GM12874 (cell line): ENCODE data around the gene PPFIA4.

Source experiments
- TF ChIP-seq, protein P1 (sequence below): IDR thresholded peaks from 2 replicates; pipeline ENCODE4 v1.5.1; 2011; ENCODE audit warnings: low read depth, mild to moderate bottlenecking, control low read depth, low read length, moderate library complexity; ENCODE audit not compliant: insufficient read depth

The PPFIA4 gene

GRCh38 chr1:202989879-202990278, 36.4 kb upstream of the PPFIA4 start:
- TF ChIP-seq, protein P1, sequence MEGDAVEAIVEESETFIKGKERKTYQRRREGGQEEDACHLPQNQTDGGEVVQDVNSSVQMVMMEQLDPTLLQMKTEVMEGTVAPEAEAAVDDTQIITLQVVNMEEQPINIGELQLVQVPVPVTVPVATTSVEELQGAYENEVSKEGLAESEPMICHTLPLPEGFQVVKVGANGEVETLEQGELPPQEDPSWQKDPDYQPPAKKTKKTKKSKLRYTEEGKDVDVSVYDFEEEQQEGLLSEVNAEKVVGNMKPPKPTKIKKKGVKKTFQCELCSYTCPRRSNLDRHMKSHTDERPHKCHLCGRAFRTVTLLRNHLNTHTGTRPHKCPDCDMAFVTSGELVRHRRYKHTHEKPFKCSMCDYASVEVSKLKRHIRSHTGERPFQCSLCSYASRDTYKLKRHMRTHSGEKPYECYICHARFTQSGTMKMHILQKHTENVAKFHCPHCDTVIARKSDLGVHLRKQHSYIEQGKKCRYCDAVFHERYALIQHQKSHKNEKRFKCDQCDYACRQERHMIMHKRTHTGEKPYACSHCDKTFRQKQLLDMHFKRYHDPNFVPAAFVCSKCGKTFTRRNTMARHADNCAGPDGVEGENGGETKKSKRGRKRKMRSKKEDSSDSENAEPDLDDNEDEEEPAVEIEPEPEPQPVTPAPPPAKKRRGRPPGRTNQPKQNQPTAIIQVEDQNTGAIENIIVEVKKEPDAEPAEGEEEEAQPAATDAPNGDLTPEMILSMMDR: no peak

- TF ChIP-seq, protein P1: no peak
These were observed 35.2 kb upstream of the PPFIA4 start for GRCh38 chr1:202991112-202991511.

- TF ChIP-seq, protein P1: no peak
These were observed 31.5 kb upstream of the PPFIA4 start for GRCh38 chr1:202994756-202995155.

- TF ChIP-seq, protein P1: peak; percentile 64
These were observed 27.2 kb upstream of the PPFIA4 start for GRCh38 chr1:202998836-202999750.

DNA sequence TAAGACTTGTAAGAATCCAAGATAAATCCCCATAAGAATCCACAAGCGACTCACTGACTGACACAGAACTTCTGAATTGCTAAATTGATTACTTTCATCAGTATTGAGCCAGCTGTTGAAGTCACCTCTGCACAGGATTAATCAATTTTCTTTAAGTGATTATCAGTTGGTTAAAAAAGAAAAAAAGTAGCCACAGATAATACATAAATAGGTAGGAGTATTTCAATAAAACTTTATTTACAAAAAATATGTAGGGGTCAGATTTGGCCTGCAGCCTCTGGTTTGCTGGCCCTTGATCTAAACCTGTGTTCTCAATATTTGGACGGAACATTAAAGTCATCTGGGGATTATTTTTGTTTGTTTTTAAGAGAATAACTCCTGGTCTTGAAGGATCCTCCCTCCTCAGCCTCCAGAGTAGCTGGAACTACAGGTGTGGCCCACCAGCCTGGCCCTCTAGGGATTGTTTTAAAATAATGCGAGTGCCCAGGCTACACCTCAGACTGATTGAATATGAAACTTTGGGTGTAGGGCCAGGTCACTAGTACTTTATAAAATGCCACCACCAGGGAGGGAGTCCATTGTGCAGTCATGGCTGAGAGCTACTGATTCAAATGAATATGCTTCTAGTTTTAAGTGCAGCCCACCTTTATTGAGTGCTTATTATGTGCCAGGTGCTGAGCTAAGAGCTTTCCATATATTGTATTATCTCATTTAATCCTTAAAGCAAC, 25.9 kb upstream of the PPFIA4 start:
- TF ChIP-seq, protein P1: no peak

GRCh38 chr1:203001986-203002385, 24.3 kb upstream of the PPFIA4 start:
- TF ChIP-seq, protein P1: no peak

GRCh38 chr1:203002951-203003350, 23.3 kb upstream of the PPFIA4 start:
- TF ChIP-seq, protein P1: no peak
